HG02970 (cell line): ENCODE measurements around the gene TUT4.
"Not testable (repeated sequence)": the region's sequence is repeated elsewhere in the genome, so short reads cannot be mapped to it uniquely, and the experiment has no call there.

ENCODE experiments used
- ATAC-seq: cut with Tn5 transposase; IDR thresholded peaks from one replicate; pipeline ENCODE4 v1.9.1; 2021; ENCODE audit warnings: mild to moderate bottlenecking, moderate library complexity, moderate number of reproducible peaks; ENCODE audit not compliant: unreplicated experiment, low FRiP score

The TUT4 gene

GRCh38 chr1:52552505-52553361 is at the start of gene TUT4:
Gene TUT4, minus strand, starts transcription at chr1:52553092. Its CDS starts 26,812 bp downstream, at chr1:52526280.
- ATAC-seq: peak; percentile 51

GRCh38 chr1:52601991-52602855 is 49.3 kb upstream of the TUT4 start, which contains the start of gene GPX7:
Gene GPX7, plus strand, starts transcription at chr1:52602371. Its CDS starts 39 bp downstream, at chr1:52602410.
- no peak for ATAC-seq

GRCh38 chr1:52601519-52601918 is 48.6 kb upstream of the TUT4 start:
- ATAC-seq: no peak

- no peak for ATAC-seq
Observed at GRCh38 chr1:52600533-52601179, 47.8 kb upstream of the TUT4 start.

GRCh38 chr1:52599236-52599635 is 46.3 kb upstream of the TUT4 start:
- no peak for ATAC-seq

GRCh38 chr1:52598729-52599128 is 45.8 kb upstream of the TUT4 start:
- ATAC-seq: no peak

GRCh38 chr1:52597912-52598311 is 45.0 kb upstream of the TUT4 start:
- no peak for ATAC-seq

- ATAC-seq: no peak
Observed at GRCh38 chr1:52595061-52595460, 42.2 kb upstream of the TUT4 start.

GRCh38 chr1:52593495-52593894 is 40.6 kb upstream of the TUT4 start:
- ATAC-seq: no peak

- ATAC-seq: no peak
Observed at GRCh38 chr1:52592637-52593323, 39.9 kb upstream of the TUT4 start.

- no peak for ATAC-seq
Observed at GRCh38 chr1:52590266-52590665, 37.4 kb upstream of the TUT4 start.

- no peak for ATAC-seq
Observed at GRCh38 chr1:52588535-52588934, 35.6 kb upstream of the TUT4 start.

- ATAC-seq: no peak
Observed at GRCh38 chr1:52588027-52588426, 35.1 kb upstream of the TUT4 start.

GRCh38 chr1:52585474-52585873 is 32.6 kb upstream of the TUT4 start:
- no peak for ATAC-seq

- ATAC-seq: no peak
Observed at GRCh38 chr1:52582116-52582696, 29.3 kb upstream of the TUT4 start.

- ATAC-seq: no peak
Observed at GRCh38 chr1:52580283-52580682, 27.4 kb upstream of the TUT4 start.

GRCh38 chr1:52579415-52579814 is 26.5 kb upstream of the TUT4 start:
- no peak for ATAC-seq

GRCh38 chr1:52578066-52578465 is 25.2 kb upstream of the TUT4 start:
- not testable (repeated sequence) for ATAC-seq

- ATAC-seq: no peak
Observed at GRCh38 chr1:52576074-52576473, 23.2 kb upstream of the TUT4 start.

- no peak for ATAC-seq
Observed at GRCh38 chr1:52574594-52574993, 21.7 kb upstream of the TUT4 start.
